Loucy (cell line): ENCODE measurements around the gene PDE4D.

Source experiments
- H2AFZ ChIP-seq: fragments of 200-600 bp; sonication (generic); 2 replicates; pipeline ENCODE4 v1.6.0; 2016; ENCODE audit warnings: antibody characterized with exemption, mild to moderate bottlenecking, low read length, moderate library complexity
- H3F3A ChIP-seq: fragments of 200-600 bp; 2 replicates; pipeline ENCODE4 v1.6.0; 2016; ENCODE audit warnings: antibody characterized with exemption, low read depth, mild to moderate bottlenecking
- H3K27me3 ChIP-seq: fragments of 200-600 bp; sonication (generic); 2 replicates; pipeline ENCODE4 v1.6.1; 2014; ENCODE audit warnings: low read length, mild to moderate bottlenecking; ENCODE audit not compliant: insufficient read depth, poor library complexity, severe bottlenecking
- H3K36me3 ChIP-seq: fragments of 200-600 bp; sonication (generic); 2 replicates; pipeline ENCODE4 v1.6.1; 2016; ENCODE audit warnings: low read length; ENCODE audit not compliant: insufficient read depth
- H3K4me1 ChIP-seq: fragments of 200-600 bp; sonication (generic); 2 replicates; pipeline ENCODE4 v1.5.1; 2014; ENCODE audit warnings: low read length, mild to moderate bottlenecking; ENCODE audit not compliant: insufficient read depth, poor library complexity, severe bottlenecking
- H3K4me2 ChIP-seq: fragments of 200-600 bp; sonication (generic); 2 replicates; pipeline ENCODE4 v1.6.0; 2014; ENCODE audit warnings: antibody characterized with exemption, low read length, low read depth, mild to moderate bottlenecking; ENCODE audit not compliant: poor library complexity, severe bottlenecking
- H3K4me3 ChIP-seq: fragments of 200-600 bp; sonication (generic); 2 replicates; pipeline ENCODE4 v1.5.1; 2014; ENCODE audit warnings: low read length, mild to moderate bottlenecking, mixed read lengths; ENCODE audit not compliant: poor library complexity, severe bottlenecking
- H3K79me2 ChIP-seq: fragments of 200-600 bp; sonication (generic); 2 replicates; pipeline ENCODE4 v1.6.1; 2014; ENCODE audit warnings: low read length; ENCODE audit not compliant: insufficient read depth
- H3K9ac ChIP-seq: fragments of 200-600 bp; sonication (generic); 2 replicates; pipeline ENCODE4 v1.6.0; 2014; ENCODE audit warnings: mild to moderate bottlenecking, low read depth, low read length, moderate library complexity; ENCODE audit not compliant: poor library complexity, severe bottlenecking
- H3K9me2 ChIP-seq: fragments of 200-600 bp; sonication (generic); replicated peaks from 2 replicates; pipeline ENCODE4 v1.6.1; 2016; ENCODE audit warnings: low read depth, low read length, mixed read lengths
- H3K9me3 ChIP-seq: fragments of 200-600 bp; sonication (generic); 2 replicates; pipeline ENCODE4 v1.6.1; 2014; ENCODE audit warnings: mild to moderate bottlenecking, antibody characterized with exemption, low read length, low read depth; ENCODE audit not compliant: insufficient read depth
- H4K20me1 ChIP-seq: fragments of 200-600 bp; sonication (generic); 2 replicates; pipeline ENCODE4 v1.6.0; 2014; ENCODE audit warnings: antibody characterized with exemption, low read length, mild to moderate bottlenecking; ENCODE audit not compliant: insufficient read depth, poor library complexity, severe bottlenecking
- EZH2phosphoT487 ChIP-seq: fragments of 200-600 bp; IDR thresholded peaks from 2 replicates; pipeline ENCODE4 v1.6.1; 2018; ENCODE audit warnings: antibody characterized with exemption, mild to moderate bottlenecking, moderate library complexity, borderline replicate concordance
- TF ChIP-seq, protein P1 (sequence below): fragments of 200-600 bp; sonication (generic); conservative IDR thresholded peaks from 2 replicates; pipeline ENCODE4 v1.5.1; 2014; ENCODE audit warnings: mild to moderate bottlenecking, antibody characterized with exemption, low read length

The PDE4D gene

DNA sequence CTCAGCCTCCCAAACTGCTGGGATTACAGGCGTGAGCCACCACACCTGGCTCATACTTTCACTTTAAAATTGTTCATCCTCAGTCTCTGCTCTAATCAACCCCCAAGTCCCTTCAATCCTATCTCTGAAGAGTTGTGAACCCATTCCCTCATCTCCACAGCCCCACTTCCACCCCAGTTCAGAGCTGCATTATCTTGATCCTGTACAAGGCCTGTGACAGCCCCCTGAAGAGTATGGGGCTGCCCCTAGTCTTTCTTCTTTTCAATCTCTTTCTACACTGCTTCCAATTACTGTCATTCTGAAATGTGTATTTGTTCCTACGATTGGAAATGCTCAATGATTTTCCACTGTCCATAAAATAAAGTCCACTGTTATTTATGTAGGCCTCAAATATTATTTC, 722.4 kb downstream of the PDE4D start:
- Histone ChIP-seq H3K27me3 (no peaks in the 10 kb centered on the region), H3F3A (no peaks in the 10 kb centered on the region), H3K79me2 (no peaks in the 10 kb centered on the region), H3K4me3 (no peak overlapping the region), H3K4me2 (no peak overlapping the region), H3K9ac (no peak overlapping the region), H2AFZ (no peak overlapping the region), H3K4me1 (no peaks in the 10 kb centered on the region), H3K9me3 (no peaks in the 10 kb centered on the region), H4K20me1 (no peaks in the 10 kb centered on the region), H3K9me2 (no peaks in the 10 kb centered on the region), H3K36me3 (no peaks in the 10 kb centered on the region)
- TF ChIP-seq EZH2phosphoT487, result no peak
- TF ChIP-seq, protein P1, sequence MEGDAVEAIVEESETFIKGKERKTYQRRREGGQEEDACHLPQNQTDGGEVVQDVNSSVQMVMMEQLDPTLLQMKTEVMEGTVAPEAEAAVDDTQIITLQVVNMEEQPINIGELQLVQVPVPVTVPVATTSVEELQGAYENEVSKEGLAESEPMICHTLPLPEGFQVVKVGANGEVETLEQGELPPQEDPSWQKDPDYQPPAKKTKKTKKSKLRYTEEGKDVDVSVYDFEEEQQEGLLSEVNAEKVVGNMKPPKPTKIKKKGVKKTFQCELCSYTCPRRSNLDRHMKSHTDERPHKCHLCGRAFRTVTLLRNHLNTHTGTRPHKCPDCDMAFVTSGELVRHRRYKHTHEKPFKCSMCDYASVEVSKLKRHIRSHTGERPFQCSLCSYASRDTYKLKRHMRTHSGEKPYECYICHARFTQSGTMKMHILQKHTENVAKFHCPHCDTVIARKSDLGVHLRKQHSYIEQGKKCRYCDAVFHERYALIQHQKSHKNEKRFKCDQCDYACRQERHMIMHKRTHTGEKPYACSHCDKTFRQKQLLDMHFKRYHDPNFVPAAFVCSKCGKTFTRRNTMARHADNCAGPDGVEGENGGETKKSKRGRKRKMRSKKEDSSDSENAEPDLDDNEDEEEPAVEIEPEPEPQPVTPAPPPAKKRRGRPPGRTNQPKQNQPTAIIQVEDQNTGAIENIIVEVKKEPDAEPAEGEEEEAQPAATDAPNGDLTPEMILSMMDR, result no peak

DNA sequence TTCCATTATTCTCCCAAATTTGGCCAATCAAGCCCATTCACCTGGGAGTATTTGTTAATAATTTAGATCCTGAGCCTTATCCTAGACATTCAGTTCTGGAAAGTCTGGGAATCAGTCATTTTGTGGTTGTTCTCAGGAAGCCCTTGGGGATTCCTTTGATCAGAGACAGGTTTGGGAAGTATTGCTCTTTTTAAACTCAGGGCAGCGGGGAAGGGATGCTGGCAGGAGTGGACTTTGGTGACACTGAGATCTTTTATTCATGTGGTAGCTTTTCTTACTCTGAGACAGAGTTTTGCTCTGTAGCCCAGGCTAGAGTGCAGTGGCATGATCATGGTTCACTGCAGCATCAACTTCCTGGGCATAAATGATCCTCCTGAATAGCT, 723.8 kb downstream of the PDE4D start:
- no peaks in the 10 kb centered on the region for H3K9me3 ChIP-seq
- H3K9me2 ChIP-seq, result no peaks in the 10 kb centered on the region
- TF ChIP-seq, protein P1, result no peak
- no peak for TF ChIP-seq EZH2phosphoT487
- H3K79me2 ChIP-seq, result no peaks in the 10 kb centered on the region
- H3F3A ChIP-seq, result no peaks in the 10 kb centered on the region
- H3K4me2 ChIP-seq, result no peak overlapping the region
- H3K9ac ChIP-seq, result no peak overlapping the region
- no peak overlapping the region for H2AFZ ChIP-seq
- H3K4me1 ChIP-seq, result no peaks in the 10 kb centered on the region
- H3K36me3 ChIP-seq, result no peaks in the 10 kb centered on the region
- no peaks in the 10 kb centered on the region for H4K20me1 ChIP-seq
- H3K4me3 ChIP-seq, result no peak overlapping the region
- H3K27me3 ChIP-seq, result no peaks in the 10 kb centered on the region

DNA sequence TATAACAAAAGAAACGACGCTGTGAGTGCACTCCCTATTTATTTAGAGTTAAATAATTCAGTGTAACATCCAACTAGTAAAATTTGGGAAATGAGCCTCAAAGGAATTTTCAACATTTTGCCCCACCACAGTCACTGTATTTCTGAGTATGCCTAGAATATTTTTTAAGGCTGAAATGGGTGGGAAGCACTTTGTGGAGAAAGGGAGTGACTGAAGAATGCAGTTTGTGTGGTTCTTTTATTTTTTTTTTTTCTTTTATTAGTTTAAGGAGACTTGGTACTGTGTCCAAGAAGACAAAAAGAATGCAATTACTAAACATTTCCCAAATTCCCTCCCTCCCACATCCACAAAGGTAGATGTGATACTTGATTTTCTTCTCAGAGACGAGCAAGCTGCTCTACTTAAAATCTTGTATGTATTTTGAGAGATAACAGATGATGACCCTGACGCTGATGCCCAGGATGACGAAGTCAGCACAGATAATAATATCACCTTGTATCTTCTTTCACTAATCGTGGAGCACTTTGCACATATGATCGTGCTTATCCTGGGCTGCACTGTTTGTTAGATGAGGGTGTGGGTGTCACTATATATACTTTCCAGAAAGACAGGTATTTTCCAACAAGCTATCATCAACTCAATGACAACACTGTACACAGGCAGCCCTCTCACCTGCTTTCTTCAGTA, 724.3 kb downstream of the PDE4D start:
- Histone ChIP-seq H3K79me2 (no peaks in the 10 kb centered on the region), H2AFZ (no peak overlapping the region), H3K4me1 (no peaks in the 10 kb centered on the region), H3F3A (no peaks in the 10 kb centered on the region), H3K36me3 (no peaks in the 10 kb centered on the region), H4K20me1 (no peaks in the 10 kb centered on the region), H3K27me3 (no peaks in the 10 kb centered on the region), H3K4me3 (no peak overlapping the region), H3K9ac (no peak overlapping the region), H3K4me2 (no peak overlapping the region), H3K9me2 (no peaks in the 10 kb centered on the region), H3K9me3 (no peaks in the 10 kb centered on the region)
- TF ChIP-seq, protein P1, result no peak
- no peak for TF ChIP-seq EZH2phosphoT487
